Mucosa of stomach (tissue), 1 donor: ENCODE results near the gene SPEM3.

Experiments
- H3K27me3 ChIP-seq: one replicate; pipeline ENCODE4 v1.7.0; 2013; ENCODE audit warnings: mild to moderate bottlenecking, low read length; ENCODE audit not compliant: control insufficient read depth, insufficient read depth
- H3K36me3 ChIP-seq: one replicate; pipeline ENCODE4 v1.7.0; 2013; ENCODE audit warnings: low read length; ENCODE audit not compliant: control insufficient read depth, insufficient read depth
- H3K4me1 ChIP-seq: one replicate; pipeline ENCODE4 v1.7.0; 2013; ENCODE audit warnings: mild to moderate bottlenecking, low read length; ENCODE audit not compliant: control insufficient read depth, insufficient read depth
- H3K4me3 ChIP-seq: one replicate; pipeline ENCODE4 v1.7.0; 2013; ENCODE audit warnings: low read length
- H3K9ac ChIP-seq: one replicate; pipeline ENCODE4 v1.7.0; 2013; ENCODE audit warnings: mild to moderate bottlenecking, low read length, moderate library complexity
- H3K9me3 ChIP-seq: one replicate; pipeline ENCODE4 v1.7.0; 2013; ENCODE audit warnings: mild to moderate bottlenecking, low read length, moderate library complexity; ENCODE audit not compliant: control insufficient read depth
- donor health status: Pancreatic carcinoma.

SPEM3 gene

DNA sequence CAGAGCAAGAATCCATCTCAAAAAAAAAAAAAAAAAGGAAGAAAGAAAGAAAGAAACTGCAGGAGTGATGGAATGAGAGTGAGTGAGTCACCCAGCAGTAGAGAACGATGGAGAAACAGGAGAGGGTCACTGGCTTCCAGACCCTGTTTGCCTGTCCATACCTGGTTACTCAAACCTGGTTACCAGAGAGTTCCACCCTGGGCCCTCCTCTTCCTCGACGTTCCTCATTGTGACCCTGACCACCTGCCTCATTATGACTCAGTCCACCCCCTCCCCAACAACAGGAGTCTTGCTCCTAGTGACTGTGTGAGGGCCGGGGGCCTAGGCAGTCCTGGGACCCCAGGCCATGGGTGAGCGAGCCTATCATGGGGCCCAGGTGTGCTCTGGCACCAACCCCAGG, at the start of gene SPEM3:
Gene SPEM3 (plus strand): TSS at position 301 of the 400 bp plus-strand sequence. CDS start 46 bp downstream, at position 347.
- Histone ChIP-seq H3K27me3 (peaks cover 4% of the 10 kb centered on the region), H3K4me3 (no peak within 1 kb of the TSS), H3K36me3 (no peaks in the 10 kb centered on the region), H3K4me1 (no peaks in the 10 kb centered on the region), H3K9me3 (no peaks in the 10 kb centered on the region), H3K9ac (no peak within 1 kb of the TSS)

GRCh38 chr17:7379134-7379533, 49.5 kb upstream of the SPEM3 start:
- H3K27me3 ChIP-seq, result no peaks in the 10 kb centered on the region
- H3K4me1 ChIP-seq, result peaks cover 10% of the 10 kb centered on the region
- no peak overlapping the region for H3K9ac ChIP-seq
- H3K36me3 ChIP-seq, result no peaks in the 10 kb centered on the region
- no peak overlapping the region for H3K4me3 ChIP-seq
- H3K9me3 ChIP-seq, result no peaks in the 10 kb centered on the region

DNA sequence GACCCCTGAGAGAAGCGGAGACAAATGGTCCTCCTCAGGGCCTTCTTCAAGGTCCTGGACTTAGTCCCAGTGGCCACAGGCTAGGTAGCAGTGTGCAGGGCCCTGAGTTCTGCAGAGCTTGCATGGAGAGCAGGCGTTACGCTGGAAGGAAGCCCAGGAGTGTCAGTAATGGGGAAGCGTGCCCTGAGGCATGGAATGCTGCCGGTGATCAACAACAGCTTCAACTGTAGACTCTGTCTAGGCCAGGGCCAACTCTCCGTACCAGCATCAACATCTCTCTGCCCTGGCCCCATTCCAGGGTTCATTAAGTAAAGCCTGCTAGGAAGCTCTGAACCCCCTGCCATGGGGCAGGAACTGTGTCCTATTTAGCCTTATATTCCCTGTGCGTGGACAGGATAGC, 48.3 kb upstream of the SPEM3 start:
- no peaks in the 10 kb centered on the region for H3K9me3 ChIP-seq
- peaks cover 6% of the 10 kb centered on the region for H3K36me3 ChIP-seq
- peaks cover 10% of the 10 kb centered on the region for H3K4me1 ChIP-seq
- peak overlapping the region; percentile 52 for H3K4me3 ChIP-seq
- peak overlapping the region; percentile 81 for H3K9ac ChIP-seq
- H3K27me3 ChIP-seq, result no peaks in the 10 kb centered on the region

- Histone ChIP-seq H3K36me3 (peaks cover 6% of the 10 kb centered on the region), H3K4me1 (peaks cover 10% of the 10 kb centered on the region), H3K9me3 (no peaks in the 10 kb centered on the region), H3K27me3 (no peaks in the 10 kb centered on the region), H3K9ac (peak within 1 kb of the TSS; percentile 81), H3K4me3 (peak within 1 kb of the TSS; percentile 52)
Measured at GRCh38 chr17:7380855-7381683, 47.6 kb upstream of the SPEM3 start, which contains the start of gene TNK1. TNK1 (plus strand) TSS chr17:7381089; CDS start chr17:7382927, 1,838 bp downstream.

DNA sequence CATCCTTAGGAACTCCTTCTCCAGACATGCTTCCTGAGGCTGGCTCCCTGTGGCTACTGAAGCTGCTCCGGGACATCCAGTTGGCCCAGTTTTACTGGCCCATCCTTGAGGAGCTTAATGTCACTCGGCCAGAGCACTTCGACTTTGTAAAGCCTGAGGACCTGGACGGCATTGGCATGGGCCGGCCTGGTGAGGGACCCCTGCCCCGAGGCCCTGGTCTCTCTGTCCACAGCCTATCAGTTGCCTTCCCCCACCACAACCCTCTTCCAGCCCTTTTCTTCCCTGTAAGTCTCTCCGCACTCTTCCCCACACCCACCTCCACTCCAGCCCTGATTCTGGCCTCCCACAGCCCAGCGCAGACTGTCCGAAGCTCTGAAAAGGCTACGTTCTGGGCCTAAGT, 45.8 kb upstream of the SPEM3 start:
- no peak overlapping the region for H3K4me3 ChIP-seq
- H3K9ac ChIP-seq, result no peak overlapping the region
- peaks cover 10% of the 10 kb centered on the region for H3K4me1 ChIP-seq
- no peaks in the 10 kb centered on the region for H3K27me3 ChIP-seq
- peaks cover 6% of the 10 kb centered on the region for H3K36me3 ChIP-seq
- H3K9me3 ChIP-seq, result no peaks in the 10 kb centered on the region

DNA sequence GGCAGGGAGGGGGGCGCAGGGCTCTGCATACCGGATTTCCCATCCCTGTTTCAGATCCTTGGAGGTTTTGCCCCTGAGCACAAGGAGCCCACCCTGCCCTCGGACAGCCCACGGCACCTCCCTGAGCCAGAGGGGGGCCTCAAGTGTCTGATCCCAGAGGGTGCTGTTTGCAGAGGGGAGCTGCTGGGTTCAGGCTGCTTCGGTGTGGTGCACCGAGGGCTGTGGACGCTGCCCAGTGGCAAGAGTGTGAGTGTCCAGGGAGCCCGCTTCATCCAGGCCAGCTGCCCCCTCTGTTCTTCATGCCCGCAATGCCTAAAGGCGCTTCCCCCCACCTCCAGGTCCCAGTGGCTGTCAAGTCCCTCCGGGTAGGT, 45.3 kb upstream of the SPEM3 start:
- no peaks in the 10 kb centered on the region for H3K27me3 ChIP-seq
- no peak overlapping the region for H3K4me3 ChIP-seq
- H3K9me3 ChIP-seq, result no peaks in the 10 kb centered on the region
- peaks cover 10% of the 10 kb centered on the region for H3K4me1 ChIP-seq
- H3K36me3 ChIP-seq, result peaks cover 6% of the 10 kb centered on the region
- no peak overlapping the region for H3K9ac ChIP-seq

DNA sequence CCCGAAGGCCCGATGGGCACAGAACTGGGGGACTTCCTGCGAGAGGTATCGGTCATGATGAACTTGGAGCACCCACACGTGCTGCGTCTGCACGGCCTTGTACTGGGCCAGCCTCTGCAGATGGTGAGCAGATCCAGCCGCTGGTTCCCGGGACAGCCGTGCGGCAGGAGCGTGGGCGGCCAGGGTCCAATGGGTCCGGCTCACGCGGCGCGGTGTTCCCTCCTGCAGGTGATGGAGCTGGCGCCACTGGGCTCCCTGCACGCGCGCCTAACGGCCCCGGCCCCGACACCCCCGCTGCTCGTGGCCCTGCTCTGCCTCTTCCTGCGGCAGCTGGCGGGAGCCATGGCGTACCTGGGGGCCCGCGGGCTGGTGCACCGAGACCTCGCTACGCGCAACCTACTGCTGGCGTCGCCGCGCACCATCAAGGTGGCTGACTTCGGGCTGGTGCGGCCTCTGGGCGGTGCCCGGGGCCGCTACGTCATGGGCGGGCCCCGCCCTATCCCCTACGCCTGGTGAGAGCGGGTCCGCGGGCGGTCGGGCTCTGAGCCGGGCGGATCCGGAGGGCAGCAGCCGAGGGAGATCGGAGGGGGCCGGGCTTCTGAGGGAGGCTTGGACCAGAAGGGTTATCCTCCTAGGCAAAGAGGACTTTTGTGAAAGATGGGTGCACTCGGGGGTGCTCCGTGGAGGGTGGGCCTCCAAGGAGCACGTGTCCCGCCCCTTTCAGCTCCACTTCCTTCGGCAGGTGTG, 44.7 kb upstream of the SPEM3 start:
- Histone ChIP-seq H3K36me3 (peaks cover 11% of the 10 kb centered on the region), H3K9ac (no peak overlapping the region), H3K4me1 (peaks cover 10% of the 10 kb centered on the region), H3K4me3 (no peak overlapping the region), H3K9me3 (no peaks in the 10 kb centered on the region), H3K27me3 (no peaks in the 10 kb centered on the region)

GRCh38 chr17:7384489-7385081, 44.1 kb upstream of the SPEM3 start:
- H3K9ac ChIP-seq, result no peak overlapping the region
- no peak overlapping the region for H3K4me3 ChIP-seq

DNA sequence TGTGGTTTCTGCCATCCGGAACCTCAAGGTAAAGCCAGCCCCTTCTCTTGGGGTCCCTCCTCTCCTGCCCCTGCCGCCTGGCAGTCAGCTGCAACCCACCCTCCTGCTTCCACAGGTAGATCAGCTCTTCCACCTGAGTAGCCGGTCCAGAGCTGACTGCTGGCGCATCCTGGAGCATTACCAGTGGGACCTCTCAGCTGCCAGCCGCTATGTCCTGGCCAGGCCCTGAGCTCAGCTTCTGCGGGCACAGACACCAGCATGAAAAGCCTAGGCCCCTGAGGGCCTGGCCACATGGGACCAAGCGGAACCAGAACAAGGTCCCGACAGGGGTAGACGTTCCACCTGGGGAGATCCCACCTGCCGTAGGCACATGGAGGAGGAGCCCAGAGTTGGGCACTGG, 39.8 kb upstream of the SPEM3 start:
- Histone ChIP-seq H3K27me3 (no peaks in the 10 kb centered on the region), H3K4me3 (no peak overlapping the region), H3K4me1 (peaks cover 6% of the 10 kb centered on the region), H3K9me3 (no peaks in the 10 kb centered on the region), H3K9ac (no peak overlapping the region), H3K36me3 (peaks cover 17% of the 10 kb centered on the region)

More at GRCh38 chr17:7384489-7385081, 44.1 kb upstream of the SPEM3 start:
- H3K4me1 ChIP-seq, result peaks cover 10% of the 10 kb centered on the region
- no peaks in the 10 kb centered on the region for H3K27me3 ChIP-seq
- H3K9me3 ChIP-seq, result no peaks in the 10 kb centered on the region
- peaks cover 17% of the 10 kb centered on the region for H3K36me3 ChIP-seq

DNA sequence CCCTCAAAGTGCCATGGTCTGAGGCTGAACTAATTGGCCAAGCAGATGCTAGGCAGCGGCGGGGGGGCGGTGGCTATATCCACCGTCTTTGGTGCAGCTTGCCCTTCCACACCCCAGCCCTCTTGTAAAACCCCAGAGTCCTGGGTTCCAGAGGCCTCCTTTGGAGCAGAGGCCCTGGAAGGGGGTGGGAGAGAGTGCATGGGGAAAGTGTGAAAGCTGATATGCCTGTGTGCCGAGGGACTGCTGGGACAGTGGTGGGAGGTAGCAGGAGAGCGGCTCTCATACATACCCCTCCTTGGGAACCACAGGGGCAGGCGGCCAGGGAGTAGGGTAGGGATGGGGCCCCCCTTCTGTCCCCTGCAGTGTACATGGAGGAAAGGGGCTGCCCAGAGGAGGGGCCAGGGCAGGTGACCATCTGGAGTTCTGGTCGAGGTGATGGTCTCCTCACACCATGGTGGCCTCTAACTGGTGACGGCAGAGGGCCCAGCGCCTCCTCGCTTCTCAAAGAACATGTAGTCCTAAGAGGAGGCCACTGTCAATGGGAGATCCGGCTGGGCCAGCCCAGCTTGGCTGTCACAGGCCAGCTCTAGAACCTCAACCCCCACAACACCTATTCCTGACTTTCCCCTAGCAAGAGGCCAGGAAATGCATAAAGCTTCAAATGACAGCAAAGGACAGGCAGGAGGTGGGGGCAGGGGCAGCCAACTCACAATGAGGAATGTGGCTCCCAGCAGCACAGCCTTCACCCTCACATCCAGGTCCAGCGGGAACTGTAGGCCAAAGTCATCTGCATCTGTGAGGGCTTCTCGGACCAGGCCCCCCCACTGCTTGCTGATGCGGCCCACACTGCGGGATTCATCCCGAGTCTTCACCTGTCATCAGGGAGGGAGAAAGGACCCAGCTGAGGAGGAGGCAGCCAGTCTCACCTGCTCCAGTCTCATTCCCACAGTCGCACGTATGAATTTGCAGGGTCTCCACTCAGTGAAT, 38.4 kb upstream of the SPEM3 start:
- H3K27me3 ChIP-seq, result no peaks in the 10 kb centered on the region
- H3K36me3 ChIP-seq, result peaks cover 11% of the 10 kb centered on the region
- peaks cover 12% of the 10 kb centered on the region for H3K4me1 ChIP-seq
- H3K4me3 ChIP-seq, result no peak overlapping the region
- no peak overlapping the region for H3K9ac ChIP-seq
- no peaks in the 10 kb centered on the region for H3K9me3 ChIP-seq

DNA sequence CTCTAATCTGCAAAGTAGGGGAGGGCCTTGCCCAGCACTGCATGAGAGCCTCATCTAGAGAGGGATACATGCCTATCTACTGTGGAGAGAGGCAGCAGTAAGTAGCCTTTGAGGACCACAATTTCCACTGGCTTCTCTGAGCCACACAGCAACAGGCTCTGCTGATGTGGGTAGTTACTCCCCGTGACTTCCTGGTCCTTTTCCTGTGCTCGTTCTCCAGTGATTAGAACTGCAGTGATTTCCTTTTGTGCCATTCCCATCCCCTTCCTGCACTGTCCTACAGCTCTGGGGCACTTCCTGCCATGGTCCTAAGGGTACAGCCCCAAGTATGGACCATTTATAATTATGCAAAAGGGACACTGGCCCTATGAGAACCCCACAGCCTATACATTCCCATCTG, 37.4 kb upstream of the SPEM3 start:
- Histone ChIP-seq H3K9me3 (no peaks in the 10 kb centered on the region), H3K4me1 (peaks cover 12% of the 10 kb centered on the region), H3K27me3 (no peaks in the 10 kb centered on the region), H3K36me3 (peaks cover 11% of the 10 kb centered on the region), H3K9ac (no peak overlapping the region), H3K4me3 (no peak overlapping the region)
